IPS-18c (cell line): ENCODE measurements around the gene RSKR.
"Not testable (repeated sequence)": the region's sequence is repeated elsewhere in the genome, so short reads cannot be mapped to it uniquely, and the experiment has no call there.

ENCODE experiments used
- H3K4me3 ChIP-seq: 2 replicates; pipeline ENCODE4 v1.7.0; 2013; ENCODE audit warnings: low read depth, mild to moderate bottlenecking, low read length, moderate library complexity; ENCODE audit not compliant: insufficient read depth
- H3K9me3 ChIP-seq: one replicate; pipeline ENCODE4 v1.6.1; 2013; ENCODE audit warnings: mild to moderate bottlenecking, low read length, moderate library complexity; ENCODE audit not compliant: control insufficient read depth, insufficient read depth

The RSKR gene, protein sequence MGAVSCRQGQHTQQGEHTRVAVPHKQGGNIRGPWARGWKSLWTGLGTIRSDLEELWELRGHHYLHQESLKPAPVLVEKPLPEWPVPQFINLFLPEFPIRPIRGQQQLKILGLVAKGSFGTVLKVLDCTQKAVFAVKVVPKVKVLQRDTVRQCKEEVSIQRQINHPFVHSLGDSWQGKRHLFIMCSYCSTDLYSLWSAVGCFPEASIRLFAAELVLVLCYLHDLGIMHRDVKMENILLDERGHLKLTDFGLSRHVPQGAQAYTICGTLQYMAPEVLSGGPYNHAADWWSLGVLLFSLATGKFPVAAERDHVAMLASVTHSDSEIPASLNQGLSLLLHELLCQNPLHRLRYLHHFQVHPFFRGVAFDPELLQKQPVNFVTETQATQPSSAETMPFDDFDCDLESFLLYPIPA

DNA sequence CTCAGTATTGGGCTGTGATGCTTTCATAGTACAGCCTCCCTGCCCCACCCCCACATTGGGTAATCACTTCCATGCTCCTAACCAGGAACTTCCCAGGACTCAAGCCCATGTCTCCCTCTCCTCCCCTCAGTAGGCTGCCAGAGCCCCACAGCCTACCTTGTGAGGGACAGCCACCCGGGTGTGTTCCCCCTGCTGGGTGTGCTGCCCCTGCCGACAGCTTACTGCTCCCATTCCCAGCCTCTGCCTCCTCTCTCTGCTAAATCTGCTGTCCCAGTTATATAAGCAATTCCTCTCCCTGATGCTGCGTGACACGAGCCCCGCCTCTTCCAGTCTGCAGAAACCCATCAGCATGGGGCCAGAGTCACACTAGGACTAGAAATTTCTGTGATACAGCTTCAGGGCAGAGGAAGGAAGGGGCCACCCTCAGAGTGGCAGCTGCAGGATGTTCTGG is at the start of gene RSKR:
TSS of gene RSKR (minus strand) at position 255 of the 451 bp plus-strand sequence. CDS start at position 231, 24 bp downstream.
- Histone ChIP-seq H3K4me3 (no peak within 1 kb of the TSS), H3K9me3 (no peaks in the 10 kb centered on the region)

DNA sequence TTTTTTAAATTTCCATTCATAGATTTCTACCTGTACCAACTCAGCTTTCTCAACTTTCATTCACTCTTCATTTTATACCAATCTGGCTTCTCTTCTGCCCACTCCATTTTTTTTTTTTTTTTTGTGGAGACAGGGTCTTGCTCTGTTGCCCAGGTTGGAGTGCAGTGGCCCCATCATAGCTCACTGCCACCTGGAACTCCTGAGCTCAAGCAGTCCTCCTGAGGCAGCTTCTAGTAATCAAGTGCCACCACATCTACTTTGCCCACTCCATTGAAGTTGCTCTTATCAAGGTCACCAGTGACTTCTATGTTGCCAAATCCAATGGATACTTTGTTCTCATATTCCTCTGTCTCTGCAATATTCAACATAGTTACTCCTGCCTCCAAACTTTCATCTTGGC is 49.7 kb upstream of the RSKR start:
- Histone ChIP-seq H3K9me3 (peaks cover 11% of the 10 kb centered on the region), H3K4me3 (no peak overlapping the region)

DNA sequence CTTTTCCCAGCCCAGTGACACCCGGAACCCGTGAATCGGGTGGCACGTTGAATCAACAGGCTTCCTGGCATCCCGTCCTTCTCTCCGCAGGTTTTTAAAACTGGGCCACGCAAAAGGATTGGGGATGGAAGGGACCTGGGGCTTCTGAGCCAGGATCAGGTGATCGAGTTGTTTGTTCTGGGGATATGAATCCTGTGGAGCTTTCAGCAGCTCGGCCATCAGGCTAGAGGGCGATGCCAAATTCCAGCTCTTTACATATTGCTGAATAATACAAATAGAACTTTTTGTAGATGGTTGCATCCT is 48.5 kb upstream of the RSKR start:
- Histone ChIP-seq H3K9me3 (peaks cover 11% of the 10 kb centered on the region), H3K4me3 (peak overlapping the region; percentile 100)

DNA sequence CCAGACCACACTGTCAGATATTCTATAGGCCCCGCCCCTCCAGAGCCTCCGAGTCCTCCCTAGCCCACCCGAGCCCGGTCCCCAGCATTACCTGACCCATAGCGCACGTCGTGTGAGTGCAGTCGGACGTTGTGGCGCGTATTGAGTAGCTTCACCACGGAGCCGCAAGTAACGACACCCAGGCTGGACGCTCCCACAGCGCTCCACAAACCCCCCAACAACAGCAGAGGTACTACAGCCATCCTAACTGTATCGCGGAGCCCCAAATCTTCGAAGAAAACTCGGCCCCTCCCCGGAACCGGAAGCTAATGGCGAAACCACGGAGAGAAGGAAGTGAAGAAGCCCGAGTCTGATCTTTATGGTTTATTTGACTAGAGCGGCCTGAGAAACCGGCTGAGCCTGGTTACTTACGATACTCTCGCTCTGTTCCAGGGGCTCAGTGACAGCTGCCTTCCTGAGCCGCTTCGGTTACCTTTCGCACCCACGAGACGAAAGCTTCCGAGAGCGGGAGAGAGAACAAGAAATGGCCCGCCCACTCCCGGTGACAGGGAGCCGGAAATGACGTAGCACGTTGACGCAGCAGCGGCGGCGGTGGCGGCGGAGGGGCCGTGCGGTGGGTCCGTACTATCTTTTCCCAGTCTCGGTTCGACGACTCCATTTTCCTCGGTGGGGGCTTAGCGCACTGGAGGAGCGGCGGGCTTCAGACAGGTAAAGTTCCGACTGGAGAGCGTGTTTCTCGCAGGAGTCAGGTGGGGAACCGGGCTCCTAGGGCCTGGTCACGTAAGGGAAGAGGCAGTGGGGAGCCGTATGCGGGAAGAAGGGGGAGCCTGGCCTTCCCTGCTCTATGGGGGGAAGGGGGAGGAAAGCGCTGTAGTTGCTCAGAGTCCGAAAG is 47.9 kb upstream of the RSKR start, which contains the start of the genes SDF2 and SUPT6H:
TSS of gene SDF2 (minus strand) at position 272 of the 892 bp plus-strand sequence. CDS start at position 242, 30 bp downstream.
TSS of gene SUPT6H (plus strand) at position 571 of the 892 bp plus-strand sequence. CDS start 11,197 bp downstream, outside the sequence.
- Histone ChIP-seq H3K4me3 (peak within 1 kb of the TSS; percentile 100), H3K9me3 (peaks cover 11% of the 10 kb centered on the region)

DNA sequence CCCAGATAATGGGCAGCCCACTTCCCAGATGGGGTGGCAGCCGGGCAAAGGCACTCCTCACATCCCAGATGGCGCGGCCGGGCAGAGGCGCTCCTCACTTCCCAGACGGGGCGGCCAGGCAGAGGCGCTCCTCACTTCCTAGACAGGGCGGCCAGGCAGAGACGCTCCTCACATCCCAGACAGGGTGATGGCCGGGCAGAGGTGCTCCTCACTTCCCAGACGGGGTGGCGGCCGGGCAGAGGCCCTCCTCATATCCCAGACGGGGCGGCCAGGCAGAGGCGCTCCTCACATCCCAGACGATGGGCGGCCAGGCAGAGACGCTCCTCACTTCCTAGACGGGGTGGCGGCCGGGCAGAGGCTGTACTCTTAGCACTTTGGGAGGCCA is 45.5 kb upstream of the RSKR start:
- not testable (repeated sequence) for H3K4me3 ChIP-seq
- peaks cover 11% of the 10 kb centered on the region for H3K9me3 ChIP-seq

DNA sequence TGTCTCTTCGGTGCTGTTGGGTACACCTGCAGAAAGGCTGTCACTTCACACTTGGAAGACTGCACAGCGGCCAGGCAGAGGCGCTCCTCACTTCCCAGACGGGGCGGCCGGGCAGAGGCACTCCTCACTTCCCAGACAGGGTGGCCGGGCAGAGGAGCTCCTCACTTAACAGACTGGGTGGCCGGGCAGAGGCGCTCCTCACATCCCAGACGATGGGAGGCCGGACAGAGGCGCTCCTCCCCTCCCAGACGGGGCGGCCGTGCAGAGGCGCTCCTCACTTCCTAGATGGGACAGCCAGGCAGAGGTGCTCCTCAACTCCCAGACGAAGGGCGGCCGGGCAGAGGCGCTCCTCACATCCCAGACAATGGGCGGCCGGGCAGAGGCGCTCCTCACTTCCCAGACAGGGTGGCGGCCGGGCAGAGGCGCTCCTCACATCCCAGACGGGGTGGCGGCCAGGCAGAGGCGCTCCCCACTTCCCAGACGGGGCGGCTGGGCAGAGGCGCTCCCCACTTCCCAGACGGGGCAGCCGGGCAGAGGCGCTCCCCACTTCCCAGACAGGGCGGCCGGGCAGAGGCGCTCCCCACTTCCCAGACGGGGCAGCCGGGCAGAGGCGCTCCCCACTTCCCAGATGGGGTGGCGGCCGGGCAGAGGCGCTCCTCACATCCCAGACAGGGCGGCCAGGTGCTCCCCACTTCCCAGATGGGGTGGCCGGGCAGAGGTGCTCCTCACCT is 44.9 kb upstream of the RSKR start:
- peaks cover 11% of the 10 kb centered on the region for H3K9me3 ChIP-seq
- H3K4me3 ChIP-seq, result not testable (repeated sequence)

DNA sequence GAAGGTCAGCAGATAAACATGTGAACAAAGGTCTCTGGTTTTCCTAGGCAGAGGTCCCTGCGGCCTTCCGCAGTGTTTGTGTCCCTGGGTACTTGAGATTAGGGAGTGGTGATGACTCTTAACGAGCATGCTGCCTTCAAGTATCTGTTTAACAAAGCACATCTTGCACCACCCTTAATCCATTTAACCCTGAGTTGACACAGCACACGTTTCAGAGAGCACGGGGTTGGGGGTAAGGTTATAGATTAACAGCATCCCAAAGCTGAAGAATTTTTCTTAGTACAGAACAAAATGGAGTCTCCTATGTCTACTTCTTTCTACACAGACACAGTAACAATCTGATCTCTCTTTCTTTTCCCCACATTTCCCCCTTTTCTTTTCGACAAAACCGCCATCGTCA is 44.4 kb upstream of the RSKR start:
- H3K9me3 ChIP-seq, result peaks cover 11% of the 10 kb centered on the region
- H3K4me3 ChIP-seq, result not testable (repeated sequence)

DNA sequence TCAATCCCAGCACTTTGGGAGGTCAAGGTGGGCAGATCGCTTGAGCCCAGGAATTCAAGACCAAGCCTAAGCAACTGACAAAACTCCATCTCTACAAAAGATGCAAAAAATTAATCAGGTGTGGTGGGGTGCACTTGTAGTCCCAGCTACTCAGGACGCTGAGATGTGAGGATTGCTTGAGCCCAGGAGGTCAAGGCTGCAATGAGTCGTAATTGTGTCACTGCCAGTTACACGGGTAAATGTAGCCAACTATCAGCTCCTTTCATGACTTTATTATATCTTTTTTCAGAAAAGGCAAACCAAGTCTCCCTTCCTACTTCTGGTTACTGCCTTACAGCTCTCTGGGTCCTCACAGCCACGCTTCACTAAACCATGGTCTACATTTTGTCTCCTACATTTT is 43.8 kb upstream of the RSKR start:
- H3K4me3 ChIP-seq, result no peak overlapping the region
- H3K9me3 ChIP-seq, result peaks cover 11% of the 10 kb centered on the region

DNA sequence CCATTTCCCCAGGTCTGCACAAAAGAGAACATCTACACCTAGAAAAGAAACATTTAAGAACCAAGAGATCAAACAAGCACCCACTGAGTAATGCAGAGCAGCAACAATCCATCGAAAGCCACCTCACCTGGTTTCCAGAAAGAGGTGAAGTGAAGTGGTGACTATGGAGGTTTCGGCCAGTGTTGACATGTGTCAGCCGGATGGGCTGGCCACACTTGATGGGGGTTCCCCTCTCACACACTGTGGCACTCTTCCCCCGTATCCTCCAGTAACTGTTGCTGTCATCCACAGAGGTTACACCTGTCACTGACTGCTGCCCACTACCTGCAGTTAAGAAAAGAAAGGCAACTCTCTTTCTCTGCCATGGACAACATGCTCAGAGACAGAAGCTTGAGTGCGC is 41.2 kb upstream of the RSKR start:
- no peak overlapping the region for H3K4me3 ChIP-seq
- H3K9me3 ChIP-seq, result peaks cover 5% of the 10 kb centered on the region

DNA sequence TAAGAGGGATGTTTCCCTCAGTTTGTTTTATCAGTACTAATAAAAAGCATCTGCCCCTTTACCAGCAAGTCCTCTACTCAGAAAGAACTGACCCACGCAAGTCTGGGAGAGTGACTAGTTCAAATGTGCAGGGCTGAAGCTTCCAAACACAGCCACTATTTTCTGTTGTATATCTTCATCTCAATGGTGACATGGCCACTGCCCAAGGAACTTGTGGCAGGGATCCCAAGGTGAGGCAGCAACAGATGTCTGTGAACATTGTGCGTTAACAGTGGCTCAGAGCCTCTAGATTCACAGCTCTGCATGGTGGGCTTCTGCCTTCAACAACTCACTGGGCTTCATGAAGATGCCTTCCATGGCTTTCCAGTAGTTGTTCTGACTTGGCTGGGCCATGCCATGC is 34.7 kb upstream of the RSKR start:
- Histone ChIP-seq H3K9me3 (no peaks in the 10 kb centered on the region), H3K4me3 (no peak overlapping the region)

DNA sequence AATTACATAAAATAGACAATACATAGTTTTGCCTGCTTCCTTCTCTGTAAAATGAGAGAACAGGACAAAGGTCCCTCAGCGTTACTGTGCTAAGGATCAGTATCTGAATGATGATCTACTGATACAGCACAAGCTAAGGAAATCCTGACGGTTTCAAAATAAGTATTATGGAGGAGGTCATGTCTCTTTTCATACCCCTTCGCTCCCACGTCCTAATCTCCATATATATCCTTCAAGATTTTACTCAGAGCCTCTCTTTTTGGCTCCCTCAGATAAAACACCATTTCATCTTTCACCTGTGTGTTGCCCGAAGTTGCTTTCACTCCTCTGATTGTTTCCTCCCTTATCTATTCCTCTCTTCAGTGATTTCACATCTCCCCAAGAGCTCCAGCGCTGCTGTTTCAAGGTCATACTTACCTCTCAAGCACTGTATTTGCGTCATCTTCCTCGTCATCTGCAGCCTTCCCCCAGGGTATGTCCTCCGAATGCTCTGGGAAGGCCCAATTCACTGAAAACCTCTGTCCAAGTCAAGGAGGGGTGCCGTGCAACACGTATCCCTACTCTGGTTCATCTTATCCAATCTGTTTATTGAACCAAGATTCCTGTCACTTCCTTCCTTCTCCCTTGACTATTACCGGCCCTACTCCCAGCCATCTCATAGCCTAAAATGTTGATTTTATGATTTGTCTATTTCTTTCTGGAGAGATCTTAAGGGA is 32.2 kb upstream of the RSKR start:
- Histone ChIP-seq H3K4me3 (no peak overlapping the region), H3K9me3 (no peaks in the 10 kb centered on the region)

DNA sequence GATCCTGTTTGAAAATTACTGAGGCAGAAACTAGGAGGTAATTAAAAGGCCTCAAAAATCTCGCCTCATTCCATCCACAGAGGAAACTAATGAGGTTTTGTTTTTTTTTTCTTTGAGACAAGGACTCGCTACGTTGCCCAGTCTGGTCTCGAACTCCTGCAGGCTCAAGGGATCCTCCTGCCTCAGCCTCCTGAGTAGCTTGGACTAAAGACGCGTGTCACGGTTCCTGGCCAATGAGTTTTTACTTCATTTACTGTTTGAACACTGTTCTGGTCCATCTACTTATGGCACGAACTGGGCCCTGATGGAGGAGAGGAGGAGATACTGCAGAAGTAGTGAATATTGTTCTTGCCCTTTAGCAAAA is 31.6 kb upstream of the RSKR start:
- H3K4me3 ChIP-seq, result peak overlapping the region; percentile 86
- H3K9me3 ChIP-seq, result no peaks in the 10 kb centered on the region

DNA sequence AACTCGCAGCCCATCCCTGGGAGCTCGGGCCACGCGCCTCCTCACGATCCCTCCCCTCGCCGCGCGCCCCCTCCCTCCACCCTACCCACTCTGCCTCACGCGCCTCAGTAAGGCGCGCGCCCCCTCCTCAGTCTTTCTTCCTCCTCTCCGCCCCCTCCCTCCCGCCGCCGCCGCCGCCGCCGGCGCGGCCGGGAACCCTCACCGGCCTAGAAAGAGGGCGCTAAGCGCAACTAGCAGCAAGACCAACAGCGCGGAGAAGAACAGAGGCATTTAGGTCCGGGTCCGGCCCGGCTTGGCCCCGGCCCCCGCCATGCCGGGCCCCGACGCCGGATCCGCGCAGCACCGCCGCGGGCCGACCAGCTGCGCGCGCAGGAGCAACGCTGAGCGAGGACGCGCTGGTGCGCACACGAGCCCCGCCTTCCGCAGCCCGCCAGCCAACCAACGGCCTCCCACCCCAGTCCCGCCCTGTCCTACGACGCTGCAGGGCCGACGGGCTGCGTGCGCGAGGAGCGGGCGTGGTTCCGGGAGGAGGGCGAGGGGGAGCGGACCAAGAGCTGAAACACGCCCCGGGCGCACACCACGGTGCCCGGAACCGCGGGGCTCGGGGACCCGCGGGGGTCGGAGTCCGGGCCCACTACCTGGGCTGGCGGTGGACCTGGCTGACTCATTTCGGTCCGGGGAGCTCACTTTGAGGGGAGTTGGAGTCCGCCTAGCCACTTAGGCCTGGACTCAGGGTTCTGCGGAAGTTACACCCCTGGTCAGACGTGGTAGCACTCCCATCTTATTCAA is 31.0 kb upstream of the RSKR start, which contains the start of gene BLTP2:
TSS of gene BLTP2 (minus strand) at position 372 of the 789 bp plus-strand sequence. CDS start at position 270, 102 bp downstream.
- Histone ChIP-seq H3K4me3 (peak within 1 kb of the TSS; percentile 86), H3K9me3 (no peaks in the 10 kb centered on the region)

DNA sequence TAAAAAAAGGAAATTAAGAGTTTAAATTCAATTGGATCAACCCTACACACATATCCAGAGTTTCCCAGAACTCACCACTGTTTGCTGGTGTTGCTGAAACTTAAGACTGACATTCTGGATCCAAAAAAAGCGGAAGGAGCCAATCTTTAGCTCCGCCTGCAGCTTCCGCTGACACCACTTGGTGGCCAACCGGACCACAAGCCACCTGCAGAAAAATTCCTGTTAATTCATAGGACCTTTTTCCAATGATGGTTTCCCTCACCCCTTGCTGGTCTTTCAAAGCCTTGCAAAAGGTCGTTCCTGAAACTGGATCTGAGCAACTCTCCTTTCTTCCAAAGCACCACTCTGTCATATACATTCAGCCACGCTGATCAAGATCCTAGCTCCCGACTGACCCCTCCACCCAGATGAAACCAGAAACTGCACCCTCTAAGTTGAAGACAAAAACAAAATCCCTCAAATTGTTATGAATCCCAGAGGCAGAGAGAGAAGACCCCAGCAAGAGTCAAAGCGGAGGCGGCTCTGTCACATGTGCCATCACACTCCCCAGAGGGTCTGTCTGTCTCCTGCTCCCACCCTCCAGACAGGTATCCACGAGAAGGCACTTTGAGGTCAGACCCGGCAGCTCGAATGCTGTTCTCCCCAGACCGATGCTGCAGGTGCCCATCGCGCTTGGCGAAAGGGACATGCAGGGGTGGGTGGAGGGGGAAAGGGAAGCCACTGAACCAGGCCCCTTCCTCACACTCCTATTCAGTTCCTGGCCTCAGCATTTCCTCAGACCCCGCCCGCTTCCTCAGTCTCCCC is 30.2 kb upstream of the RSKR start:
- H3K4me3 ChIP-seq, result peak overlapping the region; percentile 86
- H3K9me3 ChIP-seq, result no peaks in the 10 kb centered on the region

DNA sequence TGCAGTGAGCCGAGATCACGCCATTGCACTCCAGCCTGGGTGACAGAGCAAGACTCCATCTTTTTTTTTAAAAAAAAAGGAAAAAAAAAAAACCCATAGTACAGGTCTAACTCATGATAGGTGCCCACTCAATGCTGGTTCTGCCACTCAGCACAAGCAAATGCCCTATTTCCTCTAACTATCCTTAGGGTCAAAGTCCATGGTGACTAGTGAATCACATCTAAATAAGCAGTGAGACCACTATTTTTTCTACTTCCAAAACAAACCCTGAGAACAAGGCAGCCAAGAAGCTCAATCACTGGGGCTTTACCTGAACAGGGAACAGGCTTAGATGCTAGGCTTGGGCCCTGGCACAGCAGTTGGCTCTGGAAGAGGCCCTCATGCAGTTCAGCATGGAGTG is 27.6 kb upstream of the RSKR start:
- Histone ChIP-seq H3K4me3 (no peak overlapping the region), H3K9me3 (no peaks in the 10 kb centered on the region)
